GM10266 (cell line): ENCODE results near the gene APPBP2.
"Not testable (repeated sequence)": the region's sequence is repeated elsewhere in the genome, so short reads cannot be mapped to it uniquely, and the experiment has no call there.

Experiments used
- DNase-seq: peaks from one replicate; pipeline ENCODE4 v3.0.0; 2012; ENCODE audit errors: extremely low spot score
- CTCF ChIP-seq: IDR thresholded peaks from 2 replicates; pipeline ENCODE4 v1.5.1; 2012; ENCODE audit warnings: mild to moderate bottlenecking, low read depth; ENCODE audit not compliant: control insufficient read depth, insufficient read depth; ENCODE audit errors: missing control alignments

The APPBP2 gene

DNA sequence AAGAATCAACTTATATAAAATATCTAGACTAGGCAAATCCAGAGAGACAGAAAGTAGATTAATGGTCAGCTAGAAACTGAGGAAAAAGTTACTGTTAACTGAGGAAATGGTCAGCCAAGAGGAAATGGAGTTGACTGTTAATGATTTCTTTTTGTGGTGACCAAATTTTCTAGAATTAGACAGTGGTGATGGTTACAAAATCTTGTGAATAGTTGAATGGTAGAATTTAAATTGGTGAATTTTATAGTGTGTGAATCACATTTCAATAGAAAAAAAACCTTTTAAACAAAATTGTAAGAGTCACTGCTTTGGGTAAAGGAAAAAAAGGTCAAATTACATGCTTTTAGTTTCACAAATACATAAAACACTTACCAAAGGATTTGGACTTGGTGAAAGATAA lies 30.0 kb downstream of the APPBP2 start:
- TF ChIP-seq CTCF: no peak
- no peak for DNase-seq

GRCh38 chr17:60495260-60495659 lies 30.8 kb downstream of the APPBP2 start:
- DNase-seq: no peak
- TF ChIP-seq CTCF: no peak

DNA sequence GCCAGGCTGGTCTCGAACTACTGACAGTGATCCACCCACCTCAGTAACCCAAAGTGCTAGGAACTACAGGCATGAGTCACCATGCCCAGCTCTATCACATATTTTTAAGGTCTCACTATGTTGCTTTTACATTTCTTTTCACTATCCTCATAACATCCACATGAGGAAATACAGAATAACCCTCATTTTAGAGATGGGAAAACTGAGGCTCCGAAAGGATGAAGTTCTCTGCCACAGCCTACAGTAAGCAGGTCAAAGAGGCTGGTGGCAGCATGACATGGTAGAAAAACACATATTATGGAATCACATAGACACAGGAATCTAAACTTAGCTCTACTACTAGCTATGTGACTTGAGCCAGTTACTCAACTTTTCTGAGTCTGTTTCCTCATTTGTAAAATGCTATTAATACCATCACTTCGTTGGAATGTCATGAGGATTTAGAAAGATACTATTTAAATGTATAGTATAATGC lies 32.2 kb downstream of the APPBP2 start:
- DNase-seq: no peak
- no peak for TF ChIP-seq CTCF

DNA sequence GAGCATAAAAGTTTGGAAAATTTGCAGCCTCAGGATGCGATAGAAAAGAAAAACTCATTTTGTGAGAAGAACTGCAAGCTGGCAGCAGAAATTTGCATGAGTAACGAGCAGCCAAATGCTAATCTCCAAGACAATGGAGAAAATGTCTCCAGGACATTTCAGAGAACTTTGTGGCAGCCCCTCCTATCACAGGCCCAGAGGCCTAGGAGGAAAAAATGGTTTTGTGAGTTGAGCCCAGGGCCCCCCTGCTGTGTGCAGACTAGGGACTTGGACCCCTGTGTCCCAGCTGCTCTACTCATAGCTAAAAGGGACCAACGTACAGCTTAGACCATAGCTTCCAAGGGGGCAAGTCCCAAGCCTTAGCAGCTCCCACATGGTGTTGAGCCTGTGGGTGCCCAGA lies 34.3 kb downstream of the APPBP2 start:
- TF ChIP-seq CTCF: no peak
- no peak for DNase-seq

- not testable (repeated sequence) for DNase-seq
Measured at GRCh38 chr17:60490594-60490993, 35.4 kb downstream of the APPBP2 start.

GRCh38 chr17:60481604-60482003 lies 44.4 kb downstream of the APPBP2 start:
- DNase-seq: no peak
- no peak for TF ChIP-seq CTCF

DNA sequence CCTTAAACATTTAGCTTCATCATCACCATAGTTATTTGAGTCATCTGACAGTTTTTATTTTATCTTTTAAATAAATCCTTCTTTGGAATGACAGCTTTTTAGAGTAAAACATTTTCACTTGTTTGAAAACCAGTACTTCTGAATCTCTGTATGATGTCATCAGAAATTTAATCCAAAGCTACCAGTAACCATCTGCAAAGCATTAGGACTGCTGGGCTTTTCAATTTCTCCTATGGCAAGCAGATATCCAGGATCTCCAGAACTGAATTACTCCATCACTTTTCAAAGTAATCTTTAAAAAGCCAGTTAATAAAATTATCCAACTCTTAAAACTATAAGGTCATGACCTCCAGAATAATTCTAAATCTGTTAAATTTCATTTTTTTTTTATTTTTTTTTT lies 52.3 kb downstream of the APPBP2 start:
- no peak for TF ChIP-seq CTCF
- DNase-seq: no peak

GRCh38 chr17:60472449-60472848 lies 53.6 kb downstream of the APPBP2 start:
- TF ChIP-seq CTCF: no peak
- no peak for DNase-seq
